Fibroblast of lung (primary cell): ENCODE measurements around the gene LNPEP. TPM values are rescaled to one million over a fixed set of nuclear protein-coding genes. Genes with fewer than 3 reads are reported as not detected.

Experiments
- DNase-seq, 2 donors: peaks; one replicate each; pipeline versions ENCODE4 v3.0.0 to v3.0.0-alpha.2; 2010; ENCODE audit warnings: low read depth in 2 of 2
- H2AFZ ChIP-seq: 2 replicates; pipeline ENCODE4 v1.5.1; 2012; ENCODE audit warnings: low read length, control low read depth, inconsistent platforms
- H3K27ac ChIP-seq: 2 replicates; pipeline ENCODE4 v1.5.1; 2011; ENCODE audit warnings: low read length, control low read depth; ENCODE audit not compliant: insufficient read depth
- H3K27me3 ChIP-seq: 2 replicates; pipeline ENCODE4 v1.5.1; 2011; ENCODE audit warnings: mild to moderate bottlenecking, low read length; ENCODE audit not compliant: control insufficient read depth, insufficient read depth
- H3K36me3 ChIP-seq: 2 replicates; pipeline ENCODE4 v1.5.1; 2011; ENCODE audit warnings: low read length; ENCODE audit not compliant: control insufficient read depth, insufficient read depth
- H3K4me1 ChIP-seq: 2 replicates; pipeline ENCODE4 v1.5.1; 2011; ENCODE audit warnings: low read length; ENCODE audit not compliant: control insufficient read depth, insufficient read depth; ENCODE audit errors: extremely low read depth
- H3K4me2 ChIP-seq: 2 replicates; pipeline ENCODE4 v1.5.1; 2011; ENCODE audit warnings: low read length, control low read depth; ENCODE audit not compliant: insufficient read depth; ENCODE audit errors: extremely low read depth
- H3K4me3 ChIP-seq, 4 experiments: fragments of 200-600 bp in 1 of 4; sonication (generic) in 1 of 4; replicated peaks in 1 of 4; 2 replicates each; pipeline ENCODE4 v1.5.1; 2011 to 2016; ENCODE audit warnings: low read length in 4 of 4, low read depth in 3 of 4, mild to moderate bottlenecking in 3 of 4, control low read depth in 2 of 4, inconsistent platforms in 1 of 4, mixed read lengths in 1 of 4; ENCODE audit not compliant: insufficient read depth in 1 of 4; ENCODE audit errors: control extremely low read depth in 1 of 4
- H3K79me2 ChIP-seq: 2 replicates; pipeline ENCODE4 v1.5.1; 2012; ENCODE audit warnings: mild to moderate bottlenecking, low read length, inconsistent platforms; ENCODE audit not compliant: control insufficient read depth, insufficient read depth
- H3K9ac ChIP-seq: 2 replicates; pipeline ENCODE4 v1.5.1; 2011; ENCODE audit warnings: mild to moderate bottlenecking, low read length, control low read depth; ENCODE audit not compliant: insufficient read depth
- H3K9me3 ChIP-seq: 2 replicates; pipeline ENCODE4 v1.5.1; 2012; ENCODE audit warnings: low read depth, low read length; ENCODE audit not compliant: control insufficient read depth, insufficient read depth
- H4K20me1 ChIP-seq: 2 replicates; pipeline ENCODE4 v1.5.1; 2011; ENCODE audit warnings: low read length; ENCODE audit not compliant: control insufficient read depth, insufficient read depth; ENCODE audit errors: extremely low read depth
- EZH2 ChIP-seq: IDR thresholded peaks from 2 replicates; pipeline ENCODE4 v1.5.1; 2012; ENCODE audit warnings: low read length, control low read depth, mild to moderate bottlenecking; ENCODE audit errors: missing control alignments
- polyA plus RNA-seq, 2 donors: library from polyadenylated mRNA; depleted of rRNA in 1 of 2; stranded (reverse) in 1 of 2; unstranded in 1 of 2; fragments of >200 nt; gene quantifications; 2 replicates each; pipeline ENCODE4 v1.2.1, GENCODE V29; 2011 to 2012; ENCODE audit warnings: missing spikeins in 1 of 2
- total RNA-seq: library from RNA; depleted of rRNA; stranded (reverse); fragments of >200 nt; gene quantifications from 2 replicates; pipeline ENCODE4 v1.2.1, GENCODE V29; 2014
- TF ChIP-seq, protein P1 (sequence below), 2 donors: IDR thresholded peaks in 1 of 2; conservative IDR thresholded peaks in 1 of 2; 1 replicate in 1 of 2; 2 replicates in 1 of 2; pipeline ENCODE4 v1.5.1; 2011 to 2012; ENCODE audit warnings: low read length in 2 of 2, control low read depth in 1 of 2, inconsistent platforms in 1 of 2, low read depth in 1 of 2, mild to moderate bottlenecking in 1 of 2

LNPEP gene
- total and polyA plus RNA-seq, 2 donors (not counting 1 experiment from before 2014, with no cell fraction given): 19.5 to 26.1 TPM

- TF ChIP-seq EZH2: no peak
- TF ChIP-seq, protein P1, sequence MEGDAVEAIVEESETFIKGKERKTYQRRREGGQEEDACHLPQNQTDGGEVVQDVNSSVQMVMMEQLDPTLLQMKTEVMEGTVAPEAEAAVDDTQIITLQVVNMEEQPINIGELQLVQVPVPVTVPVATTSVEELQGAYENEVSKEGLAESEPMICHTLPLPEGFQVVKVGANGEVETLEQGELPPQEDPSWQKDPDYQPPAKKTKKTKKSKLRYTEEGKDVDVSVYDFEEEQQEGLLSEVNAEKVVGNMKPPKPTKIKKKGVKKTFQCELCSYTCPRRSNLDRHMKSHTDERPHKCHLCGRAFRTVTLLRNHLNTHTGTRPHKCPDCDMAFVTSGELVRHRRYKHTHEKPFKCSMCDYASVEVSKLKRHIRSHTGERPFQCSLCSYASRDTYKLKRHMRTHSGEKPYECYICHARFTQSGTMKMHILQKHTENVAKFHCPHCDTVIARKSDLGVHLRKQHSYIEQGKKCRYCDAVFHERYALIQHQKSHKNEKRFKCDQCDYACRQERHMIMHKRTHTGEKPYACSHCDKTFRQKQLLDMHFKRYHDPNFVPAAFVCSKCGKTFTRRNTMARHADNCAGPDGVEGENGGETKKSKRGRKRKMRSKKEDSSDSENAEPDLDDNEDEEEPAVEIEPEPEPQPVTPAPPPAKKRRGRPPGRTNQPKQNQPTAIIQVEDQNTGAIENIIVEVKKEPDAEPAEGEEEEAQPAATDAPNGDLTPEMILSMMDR (conservative IDR thresholded peaks at IDR 0.05 in 1 of 2, IDR thresholded peaks at IDR 0.05 in 1 of 2; ENCODE audit: low read depth in 1 of 2, low read length in 2 of 2): no peak
- no peaks in the 10 kb centered on the region for H3K79me2 ChIP-seq
- no peaks in the 10 kb centered on the region for H3K9me3 ChIP-seq
- no peak overlapping the region for H3K27ac ChIP-seq
- no peak for DNase-seq
- H3K27me3 ChIP-seq: no peaks in the 10 kb centered on the region
- no peak overlapping the region for H3K4me3 ChIP-seq
- no peak overlapping the region for H3K4me2 ChIP-seq
- no peak overlapping the region for H2AFZ ChIP-seq
- H3K36me3 ChIP-seq: no peaks in the 10 kb centered on the region
- no peaks in the 10 kb centered on the region for H3K4me1 ChIP-seq
- H4K20me1 ChIP-seq: no peaks in the 10 kb centered on the region
- H3K9ac ChIP-seq: no peak overlapping the region
These were observed 136.1 kb downstream of the LNPEP start for GRCh38 chr5:97071993-97072392.

DNA sequence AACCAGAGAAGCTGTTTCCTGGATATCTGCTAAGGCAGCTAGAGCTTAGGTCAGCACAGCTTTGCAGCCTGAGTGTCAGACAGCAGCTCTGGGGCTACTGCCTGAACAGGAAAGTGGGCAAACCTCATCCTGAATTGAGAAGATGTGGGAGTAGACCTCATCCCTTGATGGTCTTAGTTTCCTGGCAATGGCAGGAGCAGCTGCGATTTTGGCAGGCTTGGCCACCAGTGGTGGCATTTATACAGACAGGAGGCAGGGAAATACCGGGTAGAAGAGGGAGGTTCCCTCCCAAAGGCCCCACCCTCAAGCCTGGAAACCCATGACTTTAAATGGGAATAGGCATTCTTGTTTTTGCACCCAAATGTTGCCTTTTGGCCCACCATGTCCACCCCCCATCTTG lies 136.8 kb downstream of the LNPEP start:
- H3K4me3 ChIP-seq: no peak overlapping the region
- H3K79me2 ChIP-seq: no peaks in the 10 kb centered on the region
- H4K20me1 ChIP-seq: no peaks in the 10 kb centered on the region
- no peak overlapping the region for H3K9ac ChIP-seq
- H2AFZ ChIP-seq: no peak overlapping the region
- no peak for DNase-seq
- no peak overlapping the region for H3K4me2 ChIP-seq
- TF ChIP-seq EZH2: no peak
- TF ChIP-seq, protein P1 (conservative IDR thresholded peaks at IDR 0.05 in 1 of 2, IDR thresholded peaks at IDR 0.05 in 1 of 2; ENCODE audit: low read depth in 1 of 2, low read length in 2 of 2): no peak
- no peaks in the 10 kb centered on the region for H3K36me3 ChIP-seq
- no peaks in the 10 kb centered on the region for H3K9me3 ChIP-seq
- no peaks in the 10 kb centered on the region for H3K4me1 ChIP-seq
- no peaks in the 10 kb centered on the region for H3K27me3 ChIP-seq
- no peak overlapping the region for H3K27ac ChIP-seq

GRCh38 chr5:97073420-97073819 lies 137.5 kb downstream of the LNPEP start:
- Histone ChIP-seq H3K9ac (no peak overlapping the region), H3K27me3 (no peaks in the 10 kb centered on the region), H3K4me3 (no peak overlapping the region), H3K4me2 (no peak overlapping the region), H3K27ac (no peak overlapping the region), H2AFZ (no peak overlapping the region), H3K36me3 (no peaks in the 10 kb centered on the region), H3K4me1 (no peaks in the 10 kb centered on the region), H4K20me1 (no peaks in the 10 kb centered on the region), H3K79me2 (no peaks in the 10 kb centered on the region), H3K9me3 (no peaks in the 10 kb centered on the region)
- DNase-seq: no peak
- TF ChIP-seq, protein P1 (conservative IDR thresholded peaks at IDR 0.05 in 1 of 2, IDR thresholded peaks at IDR 0.05 in 1 of 2; ENCODE audit: low read depth in 1 of 2, low read length in 2 of 2): no peak
- TF ChIP-seq EZH2: no peak
